Measurements from ENCODE around the gene RRP9. TPM values are rescaled to one million over a fixed set of nuclear protein-coding genes. Genes with fewer than 3 reads are reported as not detected.

RRP9 gene
- total and polyA plus RNA-seq, 4 donors: 6.5 to 11.0 (median 7.8) TPM

DNA sequence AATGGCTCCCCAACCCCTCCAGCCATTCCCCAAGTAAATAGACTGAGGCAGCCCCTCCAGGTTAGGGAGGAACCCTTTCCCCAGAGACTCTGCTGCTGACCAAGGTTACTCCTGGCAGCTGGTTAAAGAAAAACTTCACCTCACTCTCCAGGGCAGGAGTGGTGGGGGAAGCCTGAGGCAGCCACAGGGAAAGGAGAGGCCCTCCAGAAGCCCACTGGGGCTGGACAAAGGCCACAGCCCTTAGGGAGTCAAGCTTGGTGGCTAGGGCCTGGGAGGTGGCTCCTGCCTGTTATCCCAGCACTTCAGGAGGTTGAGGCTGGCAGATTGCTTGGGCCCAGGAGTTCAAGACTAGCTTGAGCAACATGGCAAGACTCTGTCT lies 42.6 kb upstream of the RRP9 start:
- H3K4me1 ChIP-seq (ENCODE audit: control insufficient read depth in 4 of 4, insufficient read depth in 4 of 4, low read length in 3 of 4): peaks cover 6 to 45% (median 25%) of the 10 kb centered on the region in 4 donors
- peaks cover 0 to 6% (median 4%) of the 10 kb centered on the region in 4 donors for H3K36me3 ChIP-seq (ENCODE audit: control insufficient read depth in 4 of 4, insufficient read depth in 3 of 4, low read depth in 1 of 4, low read length in 3 of 4)
- H3K9me3 ChIP-seq (ENCODE audit: control insufficient read depth in 4 of 4, low read length in 3 of 4): no peaks in the 10 kb centered on the region

More for the DNA sequence above, 42.6 kb upstream of the RRP9 start:
- Histone ChIP-seq H3K27me3 (ENCODE audit: control insufficient read depth in 4 of 4, insufficient read depth in 4 of 4, low read length in 3 of 4) (no peaks in the 10 kb centered on the region), H3K9ac (ENCODE audit: low read depth in 1 of 2, low read length in 2 of 2) (peak overlapping the region; percentile 80 to 92), H3K27ac (ENCODE audit: low read depth in 1 of 2, low read length in 2 of 2) (peak overlapping the region; percentile 96 to 100), H3K4me3 (ENCODE audit: low read depth in 1 of 3, low read length in 3 of 3) (peak overlapping the region; percentile 62 to 89 (median 68))
- no peak for DNase-seq (ENCODE audit: low spot score)
- TF ChIP-seq, protein P1, sequence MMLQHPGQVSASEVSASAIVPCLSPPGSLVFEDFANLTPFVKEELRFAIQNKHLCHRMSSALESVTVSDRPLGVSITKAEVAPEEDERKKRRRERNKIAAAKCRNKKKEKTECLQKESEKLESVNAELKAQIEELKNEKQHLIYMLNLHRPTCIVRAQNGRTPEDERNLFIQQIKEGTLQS (IDR thresholded peaks at IDR 0.05): no peak
- TF ChIP-seq RXRA (IDR thresholded peaks at IDR 0.05): no peak
- TF ChIP-seq YY1 (IDR thresholded peaks at IDR 0.05): no peak
- TF ChIP-seq TAF1 (conservative IDR thresholded peaks at IDR 0.05): no peak
- TF ChIP-seq, protein P2, sequence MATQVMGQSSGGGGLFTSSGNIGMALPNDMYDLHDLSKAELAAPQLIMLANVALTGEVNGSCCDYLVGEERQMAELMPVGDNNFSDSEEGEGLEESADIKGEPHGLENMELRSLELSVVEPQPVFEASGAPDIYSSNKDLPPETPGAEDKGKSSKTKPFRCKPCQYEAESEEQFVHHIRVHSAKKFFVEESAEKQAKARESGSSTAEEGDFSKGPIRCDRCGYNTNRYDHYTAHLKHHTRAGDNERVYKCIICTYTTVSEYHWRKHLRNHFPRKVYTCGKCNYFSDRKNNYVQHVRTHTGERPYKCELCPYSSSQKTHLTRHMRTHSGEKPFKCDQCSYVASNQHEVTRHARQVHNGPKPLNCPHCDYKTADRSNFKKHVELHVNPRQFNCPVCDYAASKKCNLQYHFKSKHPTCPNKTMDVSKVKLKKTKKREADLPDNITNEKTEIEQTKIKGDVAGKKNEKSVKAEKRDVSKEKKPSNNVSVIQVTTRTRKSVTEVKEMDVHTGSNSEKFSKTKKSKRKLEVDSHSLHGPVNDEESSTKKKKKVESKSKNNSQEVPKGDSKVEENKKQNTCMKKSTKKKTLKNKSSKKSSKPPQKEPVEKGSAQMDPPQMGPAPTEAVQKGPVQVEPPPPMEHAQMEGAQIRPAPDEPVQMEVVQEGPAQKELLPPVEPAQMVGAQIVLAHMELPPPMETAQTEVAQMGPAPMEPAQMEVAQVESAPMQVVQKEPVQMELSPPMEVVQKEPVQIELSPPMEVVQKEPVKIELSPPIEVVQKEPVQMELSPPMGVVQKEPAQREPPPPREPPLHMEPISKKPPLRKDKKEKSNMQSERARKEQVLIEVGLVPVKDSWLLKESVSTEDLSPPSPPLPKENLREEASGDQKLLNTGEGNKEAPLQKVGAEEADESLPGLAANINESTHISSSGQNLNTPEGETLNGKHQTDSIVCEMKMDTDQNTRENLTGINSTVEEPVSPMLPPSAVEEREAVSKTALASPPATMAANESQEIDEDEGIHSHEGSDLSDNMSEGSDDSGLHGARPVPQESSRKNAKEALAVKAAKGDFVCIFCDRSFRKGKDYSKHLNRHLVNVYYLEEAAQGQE (IDR thresholded peaks at IDR 0.05): no peak
- no peak for TF ChIP-seq CTCF (IDR thresholded peaks at IDR 0.05; ENCODE audit: low read depth, low read length, missing input control)
- TF ChIP-seq NR2F2 (IDR thresholded peaks at IDR 0.05): no peak
- TF ChIP-seq, protein P3, sequence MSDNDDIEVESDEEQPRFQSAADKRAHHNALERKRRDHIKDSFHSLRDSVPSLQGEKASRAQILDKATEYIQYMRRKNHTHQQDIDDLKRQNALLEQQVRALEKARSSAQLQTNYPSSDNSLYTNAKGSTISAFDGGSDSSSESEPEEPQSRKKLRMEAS (IDR thresholded peaks at IDR 0.05): no peak
- TF ChIP-seq, protein P4, sequence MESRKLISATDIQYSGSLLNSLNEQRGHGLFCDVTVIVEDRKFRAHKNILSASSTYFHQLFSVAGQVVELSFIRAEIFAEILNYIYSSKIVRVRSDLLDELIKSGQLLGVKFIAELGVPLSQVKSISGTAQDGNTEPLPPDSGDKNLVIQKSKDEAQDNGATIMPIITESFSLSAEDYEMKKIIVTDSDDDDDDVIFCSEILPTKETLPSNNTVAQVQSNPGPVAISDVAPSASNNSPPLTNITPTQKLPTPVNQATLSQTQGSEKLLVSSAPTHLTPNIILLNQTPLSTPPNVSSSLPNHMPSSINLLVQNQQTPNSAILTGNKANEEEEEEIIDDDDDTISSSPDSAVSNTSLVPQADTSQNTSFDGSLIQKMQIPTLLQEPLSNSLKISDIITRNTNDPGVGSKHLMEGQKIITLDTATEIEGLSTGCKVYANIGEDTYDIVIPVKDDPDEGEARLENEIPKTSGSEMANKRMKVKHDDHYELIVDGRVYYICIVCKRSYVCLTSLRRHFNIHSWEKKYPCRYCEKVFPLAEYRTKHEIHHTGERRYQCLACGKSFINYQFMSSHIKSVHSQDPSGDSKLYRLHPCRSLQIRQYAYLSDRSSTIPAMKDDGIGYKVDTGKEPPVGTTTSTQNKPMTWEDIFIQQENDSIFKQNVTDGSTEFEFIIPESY (IDR thresholded peaks at IDR 0.05): no peak
- TF ChIP-seq FOXA1 (IDR thresholded peaks at IDR 0.05): no peak
- TF ChIP-seq GABPA (IDR thresholded peaks at IDR 0.05 in 1 of 2, conservative IDR thresholded peaks at IDR 0.05 in 1 of 2): no peak
- no peak for TF ChIP-seq FOXA2 (IDR thresholded peaks at IDR 0.05)
- TF ChIP-seq HNF4G (IDR thresholded peaks at IDR 0.05): no peak
- no peak for TF ChIP-seq HNF4A (conservative IDR thresholded peaks at IDR 0.05)
- TF ChIP-seq SP1 (IDR thresholded peaks at IDR 0.05): no peak
- TF ChIP-seq JUND (IDR thresholded peaks at IDR 0.05): no peak
- no peak for TF ChIP-seq EGR1 (IDR thresholded peaks at IDR 0.05; ENCODE audit: low read depth in 2 of 2)
